Adipocyte (in vitro differentiated cells): ENCODE measurements around the gene DOCK2.
A peak's percentile ranks its signal among the peaks of the same experiment; 100 is the strongest.
"Not testable (repeated sequence)": the region's sequence is repeated elsewhere in the genome, so short reads cannot be mapped to it uniquely, and the experiment has no call there.

ENCODE experiments used
- DNase-seq: peaks from one replicate; pipeline ENCODE4 v3.0.0-alpha.2; 2015; ENCODE audit warnings: low read depth
- H3K27me3 ChIP-seq: replicated peaks from 2 replicates; pipeline ENCODE4 v1.7.0; 2013; ENCODE audit warnings: mild to moderate bottlenecking, low read length, moderate library complexity; ENCODE audit not compliant: control insufficient read depth, insufficient read depth
- H3K36me3 ChIP-seq: 2 replicates; pipeline ENCODE4 v1.7.0; 2013; ENCODE audit warnings: low read length, mild to moderate bottlenecking, moderate library complexity; ENCODE audit not compliant: control insufficient read depth, insufficient read depth, severe bottlenecking
- H3K4me1 ChIP-seq: 2 replicates; pipeline ENCODE4 v1.7.0; 2013; ENCODE audit warnings: mild to moderate bottlenecking, low read length, moderate library complexity; ENCODE audit not compliant: control insufficient read depth, insufficient read depth
- H3K4me3 ChIP-seq: 2 replicates; pipeline ENCODE4 v1.7.0; 2013; ENCODE audit warnings: mild to moderate bottlenecking, low read length, moderate library complexity
- H3K9ac ChIP-seq: 2 replicates; pipeline ENCODE4 v1.7.0; 2013; ENCODE audit warnings: mild to moderate bottlenecking, low read length, moderate library complexity
- H3K9me3 ChIP-seq: 2 replicates; pipeline ENCODE4 v1.7.0; 2013; ENCODE audit warnings: mild to moderate bottlenecking, low read length, moderate library complexity; ENCODE audit not compliant: control insufficient read depth

Gene DOCK2

DNA sequence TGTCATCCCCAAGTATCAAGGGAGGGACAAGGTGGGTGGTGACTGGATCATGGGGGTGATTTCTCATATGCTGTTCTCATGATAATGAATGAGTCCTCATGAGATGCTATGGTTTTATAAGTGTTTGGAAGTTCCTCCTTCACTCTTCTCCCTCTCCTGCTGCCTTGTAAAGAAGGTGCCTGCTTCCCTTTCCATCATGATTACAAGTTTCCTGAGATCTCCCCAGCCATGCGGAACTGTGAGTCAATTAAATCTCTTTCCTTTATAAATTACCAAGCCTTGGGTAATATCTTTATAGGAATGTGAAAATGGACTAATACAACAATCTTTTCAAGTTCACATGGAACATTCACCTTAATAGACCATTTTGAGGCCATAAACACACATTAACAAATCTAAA lies 21.5 kb upstream of the DOCK2 start:
- H3K4me1 ChIP-seq: no peaks in the 10 kb centered on the region
- H3K9ac ChIP-seq: no peak overlapping the region
- H3K27me3 ChIP-seq: no peaks in the 10 kb centered on the region
- no peak overlapping the region for H3K4me3 ChIP-seq
- H3K36me3 ChIP-seq: no peaks in the 10 kb centered on the region
- peaks cover 9% of the 10 kb centered on the region for H3K9me3 ChIP-seq
- no peak for DNase-seq

- peaks cover 22% of the 10 kb centered on the region for H3K4me1 ChIP-seq
- not testable (repeated sequence) for H3K36me3 ChIP-seq, DNase-seq, H3K9ac ChIP-seq, H3K27me3 ChIP-seq, H3K4me3 ChIP-seq, H3K9me3 ChIP-seq
Measured at GRCh38 chr5:169624307-169624706, 12.8 kb upstream of the DOCK2 start.

DNA sequence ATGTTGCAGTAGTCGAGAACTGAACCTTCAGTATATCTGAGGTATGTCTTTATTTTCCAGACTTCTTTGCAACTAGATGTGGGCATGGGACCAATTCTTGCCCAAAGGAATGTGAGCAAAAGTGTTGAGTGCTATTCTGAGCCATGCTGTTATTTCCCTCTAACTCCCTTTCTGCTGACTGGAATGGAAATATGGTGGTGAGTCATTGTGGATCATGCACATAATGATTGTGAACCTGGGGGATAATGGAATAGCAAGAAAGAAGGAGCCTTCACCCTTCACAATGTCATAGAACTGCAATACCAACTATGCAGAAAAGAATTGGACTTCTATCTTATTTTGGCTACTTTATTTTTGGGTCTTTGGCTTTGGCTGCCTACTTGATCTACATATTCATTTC lies 10.3 kb upstream of the DOCK2 start:
- peak; percentile 77 for DNase-seq

DNA sequence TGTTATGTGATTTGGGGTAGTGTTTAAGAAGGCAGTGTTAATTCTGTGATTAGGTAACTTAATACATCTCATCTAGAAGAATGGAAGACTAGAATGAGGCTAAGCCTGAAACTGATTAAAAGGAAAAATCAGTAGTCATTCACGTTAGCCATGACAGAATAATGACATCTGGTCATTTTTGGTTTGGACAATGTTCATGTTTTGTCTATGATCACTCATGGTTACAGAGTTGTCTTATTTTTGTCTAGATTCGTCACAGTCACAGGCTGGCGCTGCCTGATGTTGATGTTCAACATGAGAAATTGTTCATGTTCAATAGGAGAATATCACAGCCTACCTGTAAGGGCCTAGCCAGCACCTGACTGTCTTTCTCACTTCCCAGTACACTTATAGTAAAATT lies 9.5 kb upstream of the DOCK2 start:
- Histone ChIP-seq H3K4me3 (no peak overlapping the region), H3K9ac (no peak overlapping the region), H3K4me1 (peaks cover 48% of the 10 kb centered on the region), H3K9me3 (peaks cover 6% of the 10 kb centered on the region), H3K27me3 (no peaks in the 10 kb centered on the region), H3K36me3 (no peaks in the 10 kb centered on the region)
- DNase-seq: no peak

More for the DNA sequence above, 10.3 kb upstream of the DOCK2 start:
- H3K4me1 ChIP-seq: peaks cover 45% of the 10 kb centered on the region
- peaks cover 6% of the 10 kb centered on the region for H3K9me3 ChIP-seq
- no peaks in the 10 kb centered on the region for H3K27me3 ChIP-seq
- no peak overlapping the region for H3K4me3 ChIP-seq
- H3K9ac ChIP-seq: peak overlapping the region; percentile 4
- no peaks in the 10 kb centered on the region for H3K36me3 ChIP-seq

- Histone ChIP-seq H3K4me3 (no peak overlapping the region), H3K27me3 (no peaks in the 10 kb centered on the region), H3K9me3 (no peaks in the 10 kb centered on the region), H3K9ac (no peak overlapping the region), H3K4me1 (peaks cover 48% of the 10 kb centered on the region), H3K36me3 (no peaks in the 10 kb centered on the region)
- DNase-seq: peak; percentile 57
Measured at GRCh38 chr5:169628892-169629291, 8.2 kb upstream of the DOCK2 start.

DNA sequence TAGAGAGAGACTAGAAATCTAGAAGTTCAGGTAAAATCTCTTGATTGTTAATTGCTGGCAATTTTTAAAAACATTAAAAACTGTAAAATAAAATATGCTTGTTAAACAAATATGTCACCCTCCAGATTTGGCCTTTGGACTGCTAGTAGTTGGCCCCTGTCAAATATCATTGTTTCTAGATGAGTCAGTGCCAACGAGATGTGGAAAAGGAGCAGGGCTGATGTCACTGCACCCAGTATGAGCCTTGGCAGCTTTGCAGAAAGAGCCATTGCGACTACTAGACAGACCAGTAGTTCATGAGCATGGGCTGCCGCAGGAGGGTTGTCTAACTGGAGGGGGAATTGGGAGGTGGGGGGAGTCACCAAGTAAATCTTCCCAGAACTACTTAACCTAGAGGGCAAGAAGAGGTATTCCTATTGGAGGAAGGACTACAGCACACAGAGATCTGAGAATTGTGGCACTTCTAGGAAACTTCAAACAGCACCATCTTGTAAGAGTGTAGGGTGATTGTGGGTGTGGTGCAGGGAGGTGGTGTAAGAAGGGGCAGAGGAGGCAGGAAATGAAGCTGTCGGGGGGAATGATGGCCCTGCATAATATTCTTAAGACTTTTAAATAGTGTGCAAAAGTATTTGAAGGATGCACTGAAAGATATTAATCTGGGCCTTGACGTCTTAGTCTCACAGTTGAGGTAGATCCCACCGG lies 7.1 kb upstream of the DOCK2 start:
- Histone ChIP-seq H3K4me1 (peaks cover 48% of the 10 kb centered on the region), H3K4me3 (no peak overlapping the region), H3K9me3 (no peaks in the 10 kb centered on the region), H3K9ac (no peak overlapping the region), H3K36me3 (no peaks in the 10 kb centered on the region), H3K27me3 (no peaks in the 10 kb centered on the region)
- DNase-seq: peak; percentile 60

- Histone ChIP-seq H3K9me3 (no peaks in the 10 kb centered on the region), H3K27me3 (no peaks in the 10 kb centered on the region), H3K9ac (no peak overlapping the region), H3K36me3 (no peaks in the 10 kb centered on the region), H3K4me1 (peaks cover 50% of the 10 kb centered on the region), H3K4me3 (no peak overlapping the region)
- DNase-seq: peak; percentile 86
Measured at GRCh38 chr5:169631360-169631759, 5.7 kb upstream of the DOCK2 start.

DNA sequence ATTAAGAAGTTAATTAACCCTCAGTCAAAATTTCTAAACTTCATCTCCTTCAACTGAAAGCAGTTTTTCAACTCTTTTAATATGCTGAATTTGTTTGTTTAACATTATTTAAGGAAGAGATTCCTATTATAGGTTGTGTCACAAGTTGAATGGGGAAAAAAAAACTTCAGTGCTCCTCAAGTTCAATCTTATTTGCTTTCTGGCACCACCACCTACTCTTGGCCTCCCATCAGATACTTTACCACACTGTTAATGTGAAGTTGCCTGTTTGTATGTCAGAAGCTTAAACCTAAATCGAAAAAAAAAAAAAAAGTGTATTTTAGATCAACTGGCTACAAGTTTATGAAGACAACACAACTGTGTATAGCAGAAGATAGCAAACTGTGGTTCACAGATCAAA lies 4.1 kb upstream of the DOCK2 start:
- H3K4me3 ChIP-seq: no peak overlapping the region
- no peak for DNase-seq
- no peaks in the 10 kb centered on the region for H3K36me3 ChIP-seq
- H3K9me3 ChIP-seq: no peaks in the 10 kb centered on the region
- peaks cover 36% of the 10 kb centered on the region for H3K4me1 ChIP-seq
- no peaks in the 10 kb centered on the region for H3K27me3 ChIP-seq
- H3K9ac ChIP-seq: no peak overlapping the region

GRCh38 chr5:169634606-169635005 lies 2.5 kb upstream of the DOCK2 start:
- H3K9ac ChIP-seq: no peak overlapping the region
- no peak for DNase-seq
- H3K4me1 ChIP-seq: peaks cover 28% of the 10 kb centered on the region
- H3K9me3 ChIP-seq: peaks cover 9% of the 10 kb centered on the region
- no peaks in the 10 kb centered on the region for H3K36me3 ChIP-seq
- no peak overlapping the region for H3K4me3 ChIP-seq
- H3K27me3 ChIP-seq: no peaks in the 10 kb centered on the region

DNA sequence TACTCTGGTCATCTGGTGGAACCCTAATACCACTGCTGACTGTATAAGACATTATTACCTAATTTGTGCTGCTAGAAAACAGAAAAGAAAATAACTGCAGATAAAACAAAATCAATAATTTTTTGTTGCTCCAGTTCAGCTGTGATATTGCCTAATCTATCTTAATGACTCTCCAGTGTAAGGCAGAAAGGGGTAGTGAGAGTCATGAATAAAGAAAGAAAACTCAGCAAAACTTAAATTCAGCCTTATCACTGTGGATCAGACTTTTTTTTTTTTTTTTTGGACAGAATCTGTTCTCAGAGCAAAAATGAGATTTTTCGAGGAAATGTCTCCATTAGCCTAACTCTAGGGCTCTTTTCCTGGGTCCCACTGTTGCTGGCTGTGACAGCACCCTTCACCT lies 1.1 kb upstream of the DOCK2 start:
- no peak overlapping the region for H3K9ac ChIP-seq
- H3K36me3 ChIP-seq: no peaks in the 10 kb centered on the region
- peaks cover 16% of the 10 kb centered on the region for H3K9me3 ChIP-seq
- no peaks in the 10 kb centered on the region for H3K27me3 ChIP-seq
- H3K4me1 ChIP-seq: peaks cover 16% of the 10 kb centered on the region
- H3K4me3 ChIP-seq: no peak overlapping the region
- DNase-seq: no peak

- DNase-seq: no peak
- Histone ChIP-seq H3K9ac (no peak overlapping the region), H3K4me1 (peaks cover 9% of the 10 kb centered on the region), H3K27me3 (no peaks in the 10 kb centered on the region), H3K4me3 (peak overlapping the region; percentile 64), H3K36me3 (no peaks in the 10 kb centered on the region), H3K9me3 (peaks cover 16% of the 10 kb centered on the region)
Measured at GRCh38 chr5:169636477-169637084, 494 bp upstream of the DOCK2 start.
